ENCODE data around the gene ZBTB16.

The ZBTB16 gene

DNA sequence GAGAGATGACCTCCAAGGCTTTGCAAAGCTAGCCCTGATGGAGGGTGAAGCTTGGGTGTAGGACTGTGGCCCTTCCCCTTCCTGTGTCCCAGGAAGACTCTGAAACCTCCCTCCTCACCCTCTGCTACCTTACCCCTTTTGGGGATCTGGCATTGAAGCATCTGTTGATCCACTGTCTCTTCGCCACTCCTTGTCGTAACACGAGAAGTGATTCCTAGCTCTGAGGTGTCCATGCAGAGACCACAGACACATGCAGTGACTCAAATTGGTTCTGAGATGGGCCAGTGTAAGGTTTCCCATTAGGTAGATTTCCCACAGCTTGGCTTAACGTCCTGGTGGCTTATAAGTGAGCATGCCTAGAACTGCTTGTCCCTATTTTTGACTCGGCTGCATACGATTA is 101.4 kb downstream of the ZBTB16 start:
- no peak for DNase-seq (ENCODE audit: low spot score)
- TF ChIP-seq CTCF (IDR thresholded peaks at IDR 0.05; ENCODE audit: extremely low read depth, insufficient read depth, missing control alignments), result no peak
- in situ Hi-C loops (cut with MboI; ENCODE audit: low pct_unique_long_range_greater_than_20kb, low sequenced_read_pairs, unreplicated experiment), result no loop called here

- DNase-seq (ENCODE audit: low spot score), result no peak
- TF ChIP-seq CTCF (IDR thresholded peaks at IDR 0.05; ENCODE audit: extremely low read depth, insufficient read depth, missing control alignments), result no peak
- in situ Hi-C loops (cut with MboI; ENCODE audit: low pct_unique_long_range_greater_than_20kb, low sequenced_read_pairs, unreplicated experiment), result no loop called here
Observed at GRCh38 chr11:114161486-114162250, 102.2 kb downstream of the ZBTB16 start.

- DNase-seq (ENCODE audit: low spot score), result no peak
- in situ Hi-C loops (cut with MboI; ENCODE audit: low pct_unique_long_range_greater_than_20kb, low sequenced_read_pairs, unreplicated experiment), result no loop called here
- no peak for TF ChIP-seq CTCF (IDR thresholded peaks at IDR 0.05; ENCODE audit: extremely low read depth, insufficient read depth, missing control alignments)
Observed at GRCh38 chr11:114162719-114163123, 103.2 kb downstream of the ZBTB16 start.

DNA sequence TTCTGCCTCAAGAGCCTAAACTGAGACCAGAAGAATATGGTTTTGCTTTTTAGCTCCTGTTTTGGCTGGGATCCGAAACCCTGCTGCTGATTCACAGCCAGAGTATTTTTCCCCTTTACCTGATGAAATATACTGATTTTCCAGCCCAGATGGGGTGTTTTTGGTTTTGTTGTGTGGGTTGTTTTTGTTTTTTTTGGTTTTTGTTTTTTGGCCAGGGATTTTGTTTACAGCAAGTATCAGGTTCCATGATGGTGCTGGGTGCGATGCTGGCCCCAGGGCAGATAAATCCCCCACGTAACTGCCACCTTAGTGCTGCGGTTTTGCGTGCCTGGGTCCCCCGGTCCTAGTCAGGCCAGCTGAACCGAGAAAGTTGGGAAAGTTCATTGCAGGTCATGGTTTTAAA is 103.7 kb downstream of the ZBTB16 start:
- in situ Hi-C loops (cut with MboI; ENCODE audit: low pct_unique_long_range_greater_than_20kb, low sequenced_read_pairs, unreplicated experiment), result no loop called here
- no peak for TF ChIP-seq CTCF (IDR thresholded peaks at IDR 0.05; ENCODE audit: extremely low read depth, insufficient read depth, missing control alignments)
- no peak for DNase-seq (ENCODE audit: low spot score)

DNA sequence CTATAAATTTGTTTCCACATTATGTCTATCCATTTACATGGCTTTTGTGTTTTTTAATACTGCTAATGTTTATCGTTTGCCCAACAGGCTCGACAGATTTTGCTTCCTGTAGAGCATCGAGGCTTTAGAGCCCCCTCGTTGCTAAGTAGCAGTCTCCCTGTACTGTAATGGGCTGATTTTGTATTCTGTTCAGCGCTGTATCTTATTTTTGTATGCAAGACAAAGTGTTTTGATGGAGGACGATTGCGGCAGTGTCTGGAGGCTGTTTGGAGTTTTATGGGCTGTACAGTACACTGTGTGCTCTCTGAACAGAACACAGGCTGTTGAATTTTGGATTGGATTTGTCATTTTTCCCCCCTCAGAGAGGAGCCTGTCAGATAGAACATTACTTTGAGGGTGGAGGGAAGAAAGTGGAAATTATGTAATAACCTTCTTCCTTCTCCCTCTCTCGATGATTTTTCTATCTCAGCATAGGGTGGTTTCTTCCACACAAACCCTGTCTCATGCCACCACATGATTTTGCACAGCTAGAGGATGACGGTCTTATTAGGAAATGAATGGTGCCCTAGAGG is 104.4 kb downstream of the ZBTB16 start:
- in situ Hi-C loops (cut with MboI; ENCODE audit: low pct_unique_long_range_greater_than_20kb, low sequenced_read_pairs, unreplicated experiment), result no loop called here
- no peak for TF ChIP-seq CTCF (IDR thresholded peaks at IDR 0.05; ENCODE audit: extremely low read depth, insufficient read depth, missing control alignments)
- no peak for DNase-seq (ENCODE audit: low spot score)

DNA sequence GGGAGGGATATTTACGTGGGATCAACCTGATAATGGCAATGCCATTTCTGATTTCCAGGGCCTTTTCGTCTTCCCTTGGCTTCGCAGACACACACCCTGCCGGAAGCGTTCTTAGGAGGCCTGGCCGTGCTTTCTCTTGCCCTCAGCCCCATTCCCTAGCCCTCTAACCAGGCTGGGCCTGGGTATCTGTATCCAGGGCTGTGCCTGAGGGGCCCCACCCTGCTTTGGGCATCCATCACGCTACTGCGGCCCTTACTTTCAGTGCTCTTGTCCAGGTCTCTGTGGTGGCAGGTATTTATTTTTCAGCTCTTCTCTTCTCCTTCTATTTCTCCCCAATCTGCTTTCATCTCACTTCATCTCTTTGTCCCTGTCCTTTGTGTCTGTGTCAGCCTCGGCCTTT is 105.0 kb downstream of the ZBTB16 start:
- no peak for DNase-seq (ENCODE audit: low spot score)
- TF ChIP-seq CTCF (IDR thresholded peaks at IDR 0.05; ENCODE audit: extremely low read depth, insufficient read depth, missing control alignments), result no peak
- in situ Hi-C loops (cut with MboI; ENCODE audit: low pct_unique_long_range_greater_than_20kb, low sequenced_read_pairs, unreplicated experiment), result no loop called here
